Natural killer cell (primary cell): ENCODE data around the gene CXCL6. TPM values are rescaled to one million over a fixed set of nuclear protein-coding genes. Genes with fewer than 3 reads are reported as not detected.

Experiments used
- ATAC-seq, 3 donors: fragments of 150-1000 bp in 2 of 3; fragments of 200-7000 bp in 1 of 3; cut with Tn5 transposase; 1 replicate in 1 of 3; 2 replicates in 2 of 3; pipeline ENCODE4 v1.10.0; 2021; ENCODE audit warnings: mild to moderate bottlenecking in 2 of 3, moderate library complexity in 2 of 3
- DNase-seq, 2 donors: peaks; one replicate each; pipeline versions ENCODE4 v3.0.0 to v3.0.0-alpha.2; 2013 to 2021; ENCODE audit warnings: mixed read lengths in 1 of 2
- H3K27ac ChIP-seq: one replicate; pipeline ENCODE4 v1.5.1; 2013; ENCODE audit warnings: mild to moderate bottlenecking, low read length
- H3K27me3 ChIP-seq: one replicate; pipeline ENCODE4 v1.6.1; 2013; ENCODE audit warnings: low read length; ENCODE audit not compliant: control insufficient read depth, insufficient read depth
- H3K36me3 ChIP-seq: one replicate; pipeline ENCODE4 v1.6.1; 2013; ENCODE audit warnings: low read length; ENCODE audit not compliant: control insufficient read depth, insufficient read depth
- H3K4me1 ChIP-seq: one replicate; pipeline ENCODE4 v1.6.1; 2013; ENCODE audit warnings: low read length; ENCODE audit not compliant: control insufficient read depth, insufficient read depth
- H3K4me3 ChIP-seq: one replicate; pipeline ENCODE4 v1.5.1; 2013; ENCODE audit warnings: low read length
- H3K9me3 ChIP-seq: one replicate; pipeline ENCODE4 v1.6.1; 2013; ENCODE audit warnings: low read length; ENCODE audit not compliant: control insufficient read depth, insufficient read depth
- H3K27ac Mint-ChIP-seq, 2 donors: one replicate each; pipeline ENCODE4 v1.8.0; 2022; ENCODE audit warnings: mild to moderate bottlenecking in 2 of 2, mixed read lengths in 2 of 2, moderate library complexity in 1 of 2
- H3K27me3 Mint-ChIP-seq, 2 donors: one replicate each; pipeline ENCODE4 v1.8.0; 2022; ENCODE audit warnings: low read depth in 2 of 2, mixed read lengths in 2 of 2
- H3K36me3 Mint-ChIP-seq: one replicate; pipeline ENCODE4 v1.8.0; 2022; ENCODE audit warnings: mixed read lengths
- H3K4me1 Mint-ChIP-seq, 2 donors: one replicate each; pipeline ENCODE4 v1.8.0; 2022; ENCODE audit warnings: mixed read lengths in 2 of 2
- H3K4me3 Mint-ChIP-seq: one replicate; pipeline ENCODE4 v1.8.0; 2022; ENCODE audit warnings: mild to moderate bottlenecking, moderate library complexity, mixed read lengths
- H3K9me3 Mint-ChIP-seq, 2 donors: one replicate each; pipeline ENCODE4 v1.8.0; 2022; ENCODE audit warnings: mixed read lengths in 2 of 2
- WGBS: methylation state at CpG from one replicate; pipeline ENCODE4 v1.1.7; 2013; ENCODE audit warnings: missing lambda C conversion rate; ENCODE audit not compliant: insufficient coverage; 5-methylcytosine and 5-hydroxymethylcytosine counted together
- intact Hi-C: fragments of 100-400 bp; cut with micrococcal nuclease; formaldehyde crosslinking; loops from one replicate; pipeline ENCODE4 v1.14.2; 2022
- total RNA-seq, 4 donors: library from RNA; stranded (reverse); fragments of 120-200 nt in 1 of 4; gene quantifications; one replicate each; pipeline versions ENCODE4 v1.2.3 to v1.2.4, GENCODE V29; 2013 to 2022
- TF ChIP-seq, protein P1 (sequence below): fragments of 200-600 bp; IDR thresholded peaks from one replicate; pipeline ENCODE4 v1.8.0; 2022; ENCODE audit warnings: antibody characterized with exemption

The CXCL6 gene
- total RNA-seq, 3 donors from 2014 or later (not counting 1 experiment from before 2014, with no cell fraction given) = not detected

DNA sequence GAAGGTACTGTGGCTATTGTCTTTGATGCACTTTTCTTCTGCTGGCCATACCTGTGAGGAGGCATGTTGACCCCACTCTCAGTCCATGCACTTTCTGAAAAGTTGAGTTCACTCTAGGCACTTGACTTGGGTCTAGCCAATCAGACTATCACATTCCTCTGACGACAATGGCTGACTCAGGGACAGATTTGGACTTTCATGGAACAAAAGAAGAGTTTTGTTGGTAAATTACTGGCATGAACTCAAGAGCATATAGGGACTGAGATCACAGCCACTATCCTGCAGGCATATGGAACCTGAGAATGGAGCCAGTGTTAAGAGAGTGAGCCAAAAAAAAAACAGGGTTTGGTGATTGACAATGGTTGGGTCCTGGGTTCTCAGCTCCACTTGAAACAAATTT is 24.6 kb upstream of the CXCL6 start:
- Histone ChIP-seq H3K9me3 (no peaks in the 10 kb centered on the region), H3K4me3 (no peak overlapping the region), H3K27ac (no peak overlapping the region), H3K4me1 (no peaks in the 10 kb centered on the region), H3K36me3 (no peaks in the 10 kb centered on the region), H3K27me3 (no peaks in the 10 kb centered on the region)
- Mint-ChIP-seq H3K4me1 (no peaks in the 10 kb centered on the region), H3K4me3 (no peak overlapping the region), H3K9me3 (peaks cover 9 to 16% of the 10 kb centered on the region in 2 donors), H3K36me3 (no peaks in the 10 kb centered on the region), H3K27ac (no peak overlapping the region), H3K27me3 (no peaks in the 10 kb centered on the region)
- no peak for ATAC-seq
- TF ChIP-seq, protein P1, sequence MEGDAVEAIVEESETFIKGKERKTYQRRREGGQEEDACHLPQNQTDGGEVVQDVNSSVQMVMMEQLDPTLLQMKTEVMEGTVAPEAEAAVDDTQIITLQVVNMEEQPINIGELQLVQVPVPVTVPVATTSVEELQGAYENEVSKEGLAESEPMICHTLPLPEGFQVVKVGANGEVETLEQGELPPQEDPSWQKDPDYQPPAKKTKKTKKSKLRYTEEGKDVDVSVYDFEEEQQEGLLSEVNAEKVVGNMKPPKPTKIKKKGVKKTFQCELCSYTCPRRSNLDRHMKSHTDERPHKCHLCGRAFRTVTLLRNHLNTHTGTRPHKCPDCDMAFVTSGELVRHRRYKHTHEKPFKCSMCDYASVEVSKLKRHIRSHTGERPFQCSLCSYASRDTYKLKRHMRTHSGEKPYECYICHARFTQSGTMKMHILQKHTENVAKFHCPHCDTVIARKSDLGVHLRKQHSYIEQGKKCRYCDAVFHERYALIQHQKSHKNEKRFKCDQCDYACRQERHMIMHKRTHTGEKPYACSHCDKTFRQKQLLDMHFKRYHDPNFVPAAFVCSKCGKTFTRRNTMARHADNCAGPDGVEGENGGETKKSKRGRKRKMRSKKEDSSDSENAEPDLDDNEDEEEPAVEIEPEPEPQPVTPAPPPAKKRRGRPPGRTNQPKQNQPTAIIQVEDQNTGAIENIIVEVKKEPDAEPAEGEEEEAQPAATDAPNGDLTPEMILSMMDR = no peak
- WGBS = 79% methylated on average over 1 of the region's 1 CpG
- intact Hi-C loops = no loop called here
- no peak for DNase-seq

DNA sequence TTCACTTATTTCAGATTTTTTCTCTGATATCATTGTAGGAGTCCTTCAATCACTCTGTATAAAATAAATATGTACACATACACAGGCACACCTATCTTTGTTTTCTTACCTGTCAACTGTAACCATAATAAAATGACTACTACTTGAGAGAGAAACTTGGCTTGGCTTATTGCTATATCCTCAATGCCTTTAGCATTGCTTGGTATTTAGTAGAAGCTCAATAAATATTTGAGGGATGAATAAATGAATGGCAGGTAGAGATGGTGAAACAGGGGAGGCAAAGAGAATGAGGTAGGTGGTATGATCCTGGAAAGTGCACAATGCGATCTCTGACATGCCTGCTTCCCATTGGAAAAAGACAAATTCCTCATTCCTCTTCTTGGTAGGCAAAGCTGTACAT is 21.8 kb upstream of the CXCL6 start:
- H3K4me1 Mint-ChIP-seq = no peaks in the 10 kb centered on the region
- ATAC-seq = no peak
- Histone ChIP-seq H3K27me3 (no peaks in the 10 kb centered on the region), H3K9me3 (no peaks in the 10 kb centered on the region), H3K36me3 (no peaks in the 10 kb centered on the region), H3K4me3 (no peak overlapping the region), H3K27ac (no peak overlapping the region), H3K4me1 (no peaks in the 10 kb centered on the region)
- H3K27me3 Mint-ChIP-seq = no peaks in the 10 kb centered on the region
- no peak overlapping the region for H3K27ac Mint-ChIP-seq
- TF ChIP-seq, protein P1 = no peak
- DNase-seq = no peak
- H3K4me3 Mint-ChIP-seq = no peak overlapping the region
- 71% methylated on average over 1 of the region's 1 CpG for WGBS
- H3K9me3 Mint-ChIP-seq = peaks cover 11 to 12% of the 10 kb centered on the region in 2 donors
- intact Hi-C loops = no loop called here
- no peaks in the 10 kb centered on the region for H3K36me3 Mint-ChIP-seq

DNA sequence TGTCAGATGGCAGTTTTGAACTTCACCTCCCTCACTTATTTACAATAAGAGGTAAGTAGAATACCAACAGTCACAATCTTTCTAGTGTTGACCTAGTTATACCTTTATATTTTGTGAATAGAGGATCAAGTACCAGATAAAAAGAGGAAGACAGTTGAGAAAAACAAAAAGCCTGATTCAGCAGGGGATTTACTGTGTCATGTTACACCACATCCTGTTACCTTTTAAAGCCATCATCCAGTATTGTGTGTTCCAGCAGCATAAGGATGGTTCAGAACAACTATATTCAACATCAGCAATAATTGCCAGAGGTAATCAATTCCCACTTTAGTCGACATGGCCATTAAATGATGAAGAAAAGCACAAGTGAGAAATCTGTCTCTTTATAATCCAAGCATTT is 21.3 kb upstream of the CXCL6 start:
- DNase-seq (no peak), ATAC-seq (peak in 1 of 3 donors; percentile 46)
- Mint-ChIP-seq H3K36me3 (no peaks in the 10 kb centered on the region), H3K4me1 (no peaks in the 10 kb centered on the region), H3K27me3 (no peaks in the 10 kb centered on the region), H3K27ac (no peak overlapping the region), H3K4me3 (no peak overlapping the region), H3K9me3 (peaks cover 11 to 12% of the 10 kb centered on the region in 2 donors)
- H3K27me3 ChIP-seq = no peaks in the 10 kb centered on the region
- intact Hi-C loops = no loop called here
- no peaks in the 10 kb centered on the region for H3K9me3 ChIP-seq
- TF ChIP-seq, protein P1 = no peak
- H3K4me1 ChIP-seq = no peaks in the 10 kb centered on the region
- H3K36me3 ChIP-seq = no peaks in the 10 kb centered on the region
- no peak overlapping the region for H3K27ac ChIP-seq
- no peak overlapping the region for H3K4me3 ChIP-seq
- no CpG with 5 or more reads among the region's 1 CpG for WGBS

DNA sequence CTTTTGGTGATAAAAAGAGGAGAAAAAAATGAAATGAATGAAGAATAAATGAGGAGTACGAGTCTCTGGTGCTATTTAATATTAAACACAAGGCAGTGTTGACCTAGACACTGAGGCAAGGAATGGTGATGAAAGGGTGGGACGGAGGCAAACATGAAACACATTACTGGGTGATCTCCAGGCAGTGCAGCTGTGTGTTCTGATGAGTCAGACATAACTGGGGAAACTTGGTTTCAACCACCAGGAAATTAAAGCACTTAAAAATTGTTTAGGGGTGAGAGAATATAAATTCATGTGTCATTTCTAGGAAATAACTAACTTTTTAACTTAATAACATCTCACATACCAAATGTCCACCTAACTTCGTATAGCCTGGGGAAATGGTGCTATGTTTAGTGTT is 19.7 kb upstream of the CXCL6 start:
- Histone ChIP-seq H3K4me3 (no peak overlapping the region), H3K27me3 (no peaks in the 10 kb centered on the region), H3K36me3 (no peaks in the 10 kb centered on the region), H3K27ac (no peak overlapping the region), H3K4me1 (no peaks in the 10 kb centered on the region), H3K9me3 (no peaks in the 10 kb centered on the region)
- peaks cover 9 to 11% of the 10 kb centered on the region in 2 donors for H3K9me3 Mint-ChIP-seq
- TF ChIP-seq, protein P1 = no peak
- WGBS = 42% methylated on average over 2 of the region's 3 CpGs
- no peaks in the 10 kb centered on the region for H3K36me3 Mint-ChIP-seq
- intact Hi-C loops = no loop called here
- no peak overlapping the region for H3K4me3 Mint-ChIP-seq
- ATAC-seq (no peak), DNase-seq (no peak)
- no peak overlapping the region for H3K27ac Mint-ChIP-seq
- no peaks in the 10 kb centered on the region for H3K27me3 Mint-ChIP-seq
- H3K4me1 Mint-ChIP-seq = no peaks in the 10 kb centered on the region
